Esophagus squamous epithelium (tissue), 5 donors: ENCODE data around the gene PTOV1. TPM values are rescaled to one million over a fixed set of nuclear protein-coding genes. Genes with fewer than 3 reads are reported as not detected.

Experiments
- DNase-seq: peaks from one replicate; lab custom pipeline; 2025; lab: John Stamatoyannopoulos, UW
- H3K27ac ChIP-seq, 4 donors: fragments of 200-600 bp; sonication (generic); one replicate each; pipeline ENCODE4 v1.5.1; 2016 to 2019; ENCODE audit warnings: mild to moderate bottlenecking in 1 of 4
- H3K27me3 ChIP-seq, 4 donors: fragments of 200-600 bp; sonication (generic); 1 replicate in 3 of 4; 2 replicates in 1 of 4; pipeline versions ENCODE4 v1.5.1 to v1.6.0; 2017 to 2021; ENCODE audit warnings: antibody characterized with exemption in 1 of 4
- H3K36me3 ChIP-seq, 3 donors: fragments of 200-600 bp; sonication (generic); one replicate each; pipeline ENCODE4 v1.5.1; 2016 to 2019
- H3K4me1 ChIP-seq, 3 donors: fragments of 200-600 bp; sonication (generic); one replicate each; pipeline ENCODE4 v1.5.1; 2017 to 2019
- H3K4me3 ChIP-seq, 4 donors: fragments of 200-600 bp; sonication (generic); 1 replicate in 3 of 4; 2 replicates in 1 of 4; pipeline ENCODE4 v1.5.1; 2016 to 2019; ENCODE audit warnings: mild to moderate bottlenecking in 2 of 4, moderate library complexity in 1 of 4
- H3K9me3 ChIP-seq, 3 donors: fragments of 200-600 bp; sonication (generic); one replicate each; pipeline ENCODE4 v1.5.1; 2016 to 2019
- CTCF ChIP-seq, 6 experiments: fragments of 450-650 bp in 4 of 6; fragments of 200-600 bp in 2 of 6; sonication (generic) in 2 of 6; IDR thresholded peaks; one replicate each; pipeline ENCODE4 v1.5.1; 2016 to 2019; ENCODE audit warnings: antibody characterized with exemption in 6 of 6, mild to moderate bottlenecking in 4 of 6, moderate library complexity in 4 of 6
- POLR2A ChIP-seq, 4 donors: fragments of 450-650 bp; IDR thresholded peaks; one replicate each; pipeline ENCODE4 v1.6.1; 2017; ENCODE audit warnings: antibody characterized with exemption in 4 of 4, mild to moderate bottlenecking in 4 of 4, moderate library complexity in 3 of 4
- WGBS, 2 donors: methylation state at CpG; one replicate each; pipeline ENCODE4 v1.1.5; 2018; 5-methylcytosine and 5-hydroxymethylcytosine counted together
- intact Hi-C: fragments of 100-400 bp; cut with DNase I; formaldehyde crosslinking; loops from one replicate; pipeline ENCODE4 v1.15.0; 2022
- total RNA-seq, 4 donors: library from RNA; depleted of rRNA; stranded (reverse); fragments of >200 nt; gene quantifications; one replicate each; pipeline ENCODE4 v1.1.0, GENCODE V29; 2016
- donor health status: DM: yes; HTN: yes; CAD: no.

PTOV1 gene
- total RNA-seq, 4 donors from 2014 or later: 31.3 to 57.0 (median 45.2) TPM

DNA sequence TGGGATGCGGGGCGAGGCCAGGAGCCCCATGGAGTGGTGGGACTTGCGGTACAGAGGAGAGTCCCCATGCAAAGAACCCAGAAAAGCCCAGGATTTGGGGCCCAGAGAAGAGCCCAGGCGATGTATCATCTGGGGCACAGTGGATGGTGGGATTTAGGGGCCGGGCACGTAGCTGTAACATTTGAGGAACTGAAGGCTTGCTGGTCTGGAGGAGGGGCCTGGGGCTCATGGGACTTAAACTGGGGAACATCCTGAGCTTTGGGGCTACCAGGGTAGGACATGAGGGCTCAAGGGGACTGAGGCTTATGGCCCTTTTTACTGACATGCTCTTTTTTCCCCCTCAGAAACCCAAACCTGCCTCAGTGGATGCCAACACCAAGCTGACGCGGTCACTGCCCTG lies 19.4 kb upstream of the PTOV1 start:
- Histone ChIP-seq H3K4me1 (no peaks in the 10 kb centered on the region), H3K27ac (peak overlapping the region in 1 of 4 donors; percentile 39), H3K27me3 (no peaks in the 10 kb centered on the region), H3K4me3 (no peak overlapping the region), H3K9me3 (no peaks in the 10 kb centered on the region), H3K36me3 (peaks cover 36 to 97% (median 66%) of the 10 kb centered on the region in 3 donors)
- no peak for DNase-seq
- WGBS, 2 donors: 87 to 88% methylated on average over 5 of the region's 8 CpGs
- intact Hi-C loops: no loop called here
- TF ChIP-seq CTCF (IDR thresholded peaks at IDR 0.05): no peak
- no peak for TF ChIP-seq POLR2A (IDR thresholded peaks at IDR 0.05)

GRCh38 chr19:49832556-49832955 lies 18.4 kb upstream of the PTOV1 start:
- 57 to 75% methylated on average over 9 of the region's 9 CpGs for WGBS, 2 donors
- Histone ChIP-seq H3K4me1 (no peaks in the 10 kb centered on the region), H3K27ac (peak overlapping the region in 1 of 4 donors; percentile 39), H3K36me3 (peaks cover 36 to 97% (median 69%) of the 10 kb centered on the region in 3 donors), H3K9me3 (no peaks in the 10 kb centered on the region), H3K4me3 (no peak overlapping the region), H3K27me3 (no peaks in the 10 kb centered on the region)
- DNase-seq: no peak
- intact Hi-C loops: no loop called here
- no peak for TF ChIP-seq POLR2A (IDR thresholded peaks at IDR 0.05)
- TF ChIP-seq CTCF (IDR thresholded peaks at IDR 0.05): no peak

DNA sequence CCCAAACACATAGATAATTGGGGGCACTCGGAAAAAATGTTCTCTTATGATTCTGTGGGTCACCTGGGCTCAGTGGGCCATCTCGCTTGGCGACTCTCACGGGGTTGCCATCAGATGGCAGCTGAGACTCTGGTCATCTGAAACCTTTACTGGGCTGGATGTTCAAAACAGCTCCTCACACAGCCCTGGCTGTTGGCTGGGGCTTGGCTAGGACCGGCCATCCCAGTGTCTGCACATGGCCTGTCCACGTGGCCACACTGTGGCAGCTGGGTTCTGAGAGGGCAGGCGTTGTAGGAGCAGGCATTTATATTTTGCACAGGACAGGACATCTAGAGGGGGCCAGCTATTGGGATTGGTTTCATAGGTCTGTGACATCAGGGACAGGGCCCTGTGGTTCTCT lies 17.4 kb upstream of the PTOV1 start:
- H3K9me3 ChIP-seq: no peaks in the 10 kb centered on the region
- no peak overlapping the region for H3K27ac ChIP-seq
- WGBS, 2 donors: 80 to 91% methylated on average over 1 to 4 of the region's 7 CpGs
- DNase-seq: no peak
- H3K27me3 ChIP-seq: no peaks in the 10 kb centered on the region
- intact Hi-C loops: no loop called here
- no peak for TF ChIP-seq POLR2A (IDR thresholded peaks at IDR 0.05)
- TF ChIP-seq CTCF (IDR thresholded peaks at IDR 0.05): no peak
- H3K4me1 ChIP-seq: no peaks in the 10 kb centered on the region
- H3K36me3 ChIP-seq: peaks cover 36 to 100% (median 64%) of the 10 kb centered on the region in 3 donors
- no peak overlapping the region for H3K4me3 ChIP-seq

DNA sequence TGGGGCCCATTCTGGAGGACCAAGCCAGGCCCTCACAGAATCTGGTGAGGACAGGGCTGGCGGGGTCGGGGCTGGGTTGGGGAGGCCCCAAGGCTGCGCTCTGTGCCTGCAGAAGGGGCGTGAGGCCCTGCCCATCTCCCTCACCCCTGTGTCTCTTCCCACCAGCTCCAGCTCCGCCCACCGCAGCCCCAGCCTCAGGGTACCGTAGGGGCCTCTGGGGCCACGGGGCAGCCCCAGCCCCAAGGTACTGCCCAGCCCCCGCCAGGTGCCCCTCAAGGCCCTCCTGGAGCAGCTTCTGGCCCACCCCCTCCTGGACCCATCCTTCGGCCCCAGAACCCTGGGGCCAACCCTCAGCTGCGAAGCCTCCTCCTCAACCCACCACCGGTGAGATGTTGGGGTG lies 15.4 kb upstream of the PTOV1 start:
- Histone ChIP-seq H3K27me3 (no peaks in the 10 kb centered on the region), H3K36me3 (peaks cover 35 to 100% (median 62%) of the 10 kb centered on the region in 3 donors), H3K9me3 (no peaks in the 10 kb centered on the region), H3K4me3 (no peak overlapping the region), H3K4me1 (no peaks in the 10 kb centered on the region), H3K27ac (no peak overlapping the region)
- TF ChIP-seq POLR2A (IDR thresholded peaks at IDR 0.05) (no peak), CTCF (IDR thresholded peaks at IDR 0.05) (no peak)
- no peak for DNase-seq
- WGBS, 2 donors: no CpG with 5 or more reads among the region's 12 CpGs
- intact Hi-C loops: no loop called here

DNA sequence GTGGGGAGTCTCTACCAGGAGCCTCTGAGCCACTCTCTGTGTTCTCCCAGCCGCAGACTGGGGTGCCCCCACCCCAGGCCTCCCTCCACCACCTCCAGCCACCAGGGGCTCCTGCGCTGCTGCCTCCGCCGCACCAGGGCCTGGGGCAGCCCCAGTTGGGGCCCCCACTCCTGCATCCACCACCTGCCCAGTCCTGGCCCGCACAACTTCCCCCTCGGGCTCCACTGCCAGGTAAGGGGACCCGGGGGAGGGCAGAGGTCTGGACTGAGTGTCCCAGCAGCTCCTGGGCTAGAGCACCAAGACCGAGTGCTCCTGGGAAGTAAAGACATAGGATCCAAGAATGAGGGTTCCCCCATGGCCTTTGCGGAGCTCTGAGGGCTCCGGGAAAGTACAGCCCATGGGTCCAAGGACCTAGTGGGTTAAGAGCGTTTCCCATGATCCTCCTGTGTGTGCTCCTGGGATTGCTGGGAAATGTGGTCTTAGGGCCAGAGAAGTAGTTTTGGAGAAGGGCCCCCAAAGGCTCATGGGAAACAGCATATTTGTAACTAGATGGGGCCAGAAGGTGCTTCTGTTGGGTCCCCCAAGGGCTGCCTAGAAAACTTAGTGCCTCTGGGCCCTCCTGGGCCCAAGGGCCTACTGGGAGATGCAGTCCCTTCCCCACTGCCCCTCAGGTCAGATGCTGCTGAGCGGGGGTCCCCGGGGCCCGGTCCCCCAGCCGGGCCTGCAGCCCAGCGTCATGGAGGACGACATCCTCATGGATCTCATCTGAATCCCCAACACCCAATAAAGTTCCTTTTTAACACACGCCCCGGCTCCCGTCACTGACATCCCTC lies 14.6 kb upstream of the PTOV1 start:
- no peaks in the 10 kb centered on the region for H3K27me3 ChIP-seq
- no peak overlapping the region for H3K27ac ChIP-seq
- WGBS, 2 donors: 89% methylated on average over 3 of the region's 20 CpGs; no CpG with 5 or more reads in 1 of the 2 donors
- H3K4me3 ChIP-seq: no peak overlapping the region
- no peaks in the 10 kb centered on the region for H3K4me1 ChIP-seq
- intact Hi-C loops: no loop called here
- peaks cover 27 to 96% (median 53%) of the 10 kb centered on the region in 3 donors for H3K36me3 ChIP-seq
- TF ChIP-seq POLR2A (IDR thresholded peaks at IDR 0.05) (no peak), CTCF (IDR thresholded peaks at IDR 0.05) (no peak)
- no peak for DNase-seq
- no peaks in the 10 kb centered on the region for H3K9me3 ChIP-seq
